HG02973 (cell line): Measurements from ENCODE around the gene CDHR2.

Source experiments
- ATAC-seq: cut with Tn5 transposase; IDR thresholded peaks from one replicate; pipeline ENCODE4 v1.9.1; 2021; ENCODE audit warnings: moderate library complexity; ENCODE audit not compliant: unreplicated experiment

CDHR2 gene

GRCh38 chr5:176548967-176549444, at the start of gene CDHR2:
CDHR2 (plus strand) TSS chr5:176549342; CDS start chr5:176565353, 16,011 bp downstream.
- ATAC-seq = no peak

- no peak for ATAC-seq
These were observed 48.6 kb upstream of the CDHR2 start for GRCh38 chr5:176500511-176500910.

- ATAC-seq = no peak
These were observed 47.8 kb upstream of the CDHR2 start for GRCh38 chr5:176501333-176501732.

GRCh38 chr5:176503496-176503895, 45.6 kb upstream of the CDHR2 start:
- no peak for ATAC-seq

GRCh38 chr5:176507911-176508310, 41.2 kb upstream of the CDHR2 start:
- ATAC-seq = no peak

- ATAC-seq = no peak
These were observed 40.5 kb upstream of the CDHR2 start for GRCh38 chr5:176508603-176509002.

GRCh38 chr5:176513788-176514187, 35.4 kb upstream of the CDHR2 start:
- no peak for ATAC-seq

- ATAC-seq = no peak
These were observed 34.7 kb upstream of the CDHR2 start for GRCh38 chr5:176514244-176514950.

- ATAC-seq = no peak
These were observed 33.7 kb upstream of the CDHR2 start for GRCh38 chr5:176515396-176515795.

GRCh38 chr5:176517053-176517661, 32.0 kb upstream of the CDHR2 start:
- no peak for ATAC-seq

- no peak for ATAC-seq
These were observed 29.1 kb upstream of the CDHR2 start for GRCh38 chr5:176519810-176520720.

- ATAC-seq = no peak
These were observed 27.9 kb upstream of the CDHR2 start for GRCh38 chr5:176521286-176521685.

- ATAC-seq = no peak
These were observed 27.4 kb upstream of the CDHR2 start for GRCh38 chr5:176521699-176522263.

- no peak for ATAC-seq
These were observed 25.0 kb upstream of the CDHR2 start for GRCh38 chr5:176524138-176524537.

GRCh38 chr5:176524987-176525386, 24.2 kb upstream of the CDHR2 start:
- ATAC-seq = no peak

GRCh38 chr5:176525677-176526076, 23.5 kb upstream of the CDHR2 start:
- ATAC-seq = no peak

- ATAC-seq = no peak
These were observed 22.7 kb upstream of the CDHR2 start for GRCh38 chr5:176526462-176526861.

- no peak for ATAC-seq
These were observed 21.6 kb upstream of the CDHR2 start for GRCh38 chr5:176527246-176528222.

GRCh38 chr5:176528301-176528700, 20.8 kb upstream of the CDHR2 start:
- ATAC-seq = no peak

GRCh38 chr5:176528761-176529115, 20.4 kb upstream of the CDHR2 start:
- no peak for ATAC-seq
